Frontal cortex (tissue), 4 donors: ENCODE results near the gene FANCG. TPM values are rescaled to one million over a fixed set of nuclear protein-coding genes. Genes with fewer than 3 reads are reported as not detected.

Source experiments
- DNase-seq, 2 donors: peaks; one replicate each; pipeline ENCODE4 v3.0.0; 2012; ENCODE audit warnings: low spot score in 2 of 2
- FAIRE-seq: peaks from 2 replicates; lab custom pipeline; 2012; peaks lifted over from hg19 to GRCh38; lab: Jason Lieb, UNC
- total RNA-seq: library from RNA; depleted of rRNA; stranded (reverse); fragments of >200 nt; gene quantifications from one replicate; pipeline ENCODE4 v1.2.3, GENCODE V29; 2014
- donor health status: control.
- donor health status: control.
- donor health status: control.

Gene FANCG
- total RNA-seq, 1 donor from 2014 or later = 18.8 TPM

GRCh38 chr9:35105126-35105525 is 25.4 kb upstream of the FANCG start:
- no peak for FAIRE-seq
- peak in 1 of 2 donors; percentile 0 for DNase-seq

- FAIRE-seq (no peak), DNase-seq (no peak)
These were observed 24.8 kb upstream of the FANCG start for GRCh38 chr9:35104586-35104985.

- FAIRE-seq (no peak), DNase-seq (no peak)
These were observed 24.0 kb upstream of the FANCG start for GRCh38 chr9:35103660-35104191.

GRCh38 chr9:35102769-35103659 is 23.3 kb upstream of the FANCG start, which contains the start of gene STOML2:
Gene STOML2, minus strand, starts transcription at chr9:35103131. Its CDS starts 37 bp downstream, at chr9:35103094.
- DNase-seq (peak; percentile 92 to 97), FAIRE-seq (no peak)

GRCh38 chr9:35102465-35102768 is 22.7 kb upstream of the FANCG start:
- DNase-seq = no peak

GRCh38 chr9:35097573-35097972 is 17.8 kb upstream of the FANCG start:
- FAIRE-seq (no peak), DNase-seq (no peak)

More at GRCh38 chr9:35102465-35102768, 22.7 kb upstream of the FANCG start:
- no peak for FAIRE-seq

GRCh38 chr9:35096035-35096849 is 16.5 kb upstream of the FANCG start, which contains the start of gene PIGO:
Gene PIGO, minus strand, starts transcription at chr9:35096591. Its CDS starts 1,026 bp downstream, at chr9:35095565.
- peak; percentile 82 to 86 for DNase-seq
- FAIRE-seq = no peak

- DNase-seq = no peak
- FAIRE-seq = no peak
These were observed 11.8 kb upstream of the FANCG start for GRCh38 chr9:35091536-35091935.

- DNase-seq = no peak
- FAIRE-seq = no peak
These were observed 9.7 kb upstream of the FANCG start for GRCh38 chr9:35089434-35089833.

GRCh38 chr9:35085078-35085477 is 5.3 kb upstream of the FANCG start:
- DNase-seq = no peak
- FAIRE-seq = no peak

- DNase-seq (no peak), FAIRE-seq (no peak)
These were observed 709 bp downstream of the FANCG start for GRCh38 chr9:35079041-35079425.

- DNase-seq (no peak), FAIRE-seq (no peak)
These were observed 1.7 kb downstream of the FANCG start for GRCh38 chr9:35078066-35078465.

- DNase-seq = no peak
- no peak for FAIRE-seq
These were observed 2.9 kb downstream of the FANCG start for GRCh38 chr9:35076848-35077247.

GRCh38 chr9:35075358-35075757 is 4.4 kb downstream of the FANCG start:
- no peak for FAIRE-seq
- DNase-seq = no peak

- FAIRE-seq (no peak), DNase-seq (no peak)
These were observed 5.0 kb downstream of the FANCG start for GRCh38 chr9:35074791-35075190.

- no peak for DNase-seq
- FAIRE-seq = no peak
These were observed 5.6 kb downstream of the FANCG start for GRCh38 chr9:35074141-35074540.

GRCh38 chr9:35073279-35073612 is 6.5 kb downstream of the FANCG start:
- DNase-seq (no peak), FAIRE-seq (no peak)

- DNase-seq = peak; percentile 99
- peak; percentile 98 for FAIRE-seq
These were observed 7.1 kb downstream of the FANCG start, which contains the start of gene VCP for GRCh38 chr9:35072461-35073278. Gene VCP, minus strand, starts transcription at chr9:35072625. Its CDS starts 272 bp downstream, at chr9:35072353.

- FAIRE-seq (no peak), DNase-seq (peak; percentile 77 to 79)
These were observed 7.8 kb downstream of the FANCG start for GRCh38 chr9:35071814-35072460.
